Lung (tissue), 12 donors: ENCODE results near the gene ATP11A. TPM values are rescaled to one million over a fixed set of nuclear protein-coding genes. Genes with fewer than 3 reads are reported as not detected.

Source experiments
- ATAC-seq: fragments of 200-7000 bp; cut with Tn5 transposase; one replicate; pipeline ENCODE4 v1.9.1; 2020; ENCODE audit warnings: moderate number of reproducible peaks; ENCODE audit not compliant: insufficient read depth, low FRiP score
- DNase-seq, 3 donors: peaks; one replicate each; pipeline ENCODE4 v3.0.0-alpha.2; 2013 to 2017
- H3K27ac ChIP-seq, 2 donors: one replicate each; pipeline ENCODE4 v1.5.1; 2013; ENCODE audit warnings: mild to moderate bottlenecking in 2 of 2, moderate library complexity in 2 of 2, control low read depth in 1 of 2, inconsistent platforms in 1 of 2, low read depth in 1 of 2, low read length in 1 of 2
- H3K27me3 ChIP-seq, 3 donors: one replicate each; pipeline ENCODE4 v1.5.1; 2013; ENCODE audit warnings: low read length in 2 of 3; ENCODE audit not compliant: control insufficient read depth in 3 of 3, insufficient read depth in 3 of 3
- H3K36me3 ChIP-seq, 4 donors: one replicate each; pipeline ENCODE4 v1.5.1; 2013; ENCODE audit warnings: low read length in 4 of 4, mild to moderate bottlenecking in 1 of 4, moderate library complexity in 1 of 4; ENCODE audit not compliant: control insufficient read depth in 4 of 4, insufficient read depth in 4 of 4
- H3K4me1 ChIP-seq, 5 donors: one replicate each; pipeline ENCODE4 v1.5.1; 2013; ENCODE audit warnings: low read length in 5 of 5, mild to moderate bottlenecking in 2 of 5, moderate library complexity in 1 of 5; ENCODE audit not compliant: control insufficient read depth in 5 of 5, insufficient read depth in 5 of 5
- H3K4me3 ChIP-seq: one replicate; pipeline ENCODE4 v1.5.1; 2013; ENCODE audit warnings: mild to moderate bottlenecking, control low read depth, moderate library complexity
- H3K9ac ChIP-seq, 2 donors: one replicate each; pipeline ENCODE4 v1.5.1; 2013; ENCODE audit warnings: low read length in 2 of 2, control low read depth in 1 of 2; ENCODE audit not compliant: insufficient read depth in 1 of 2
- H3K9me3 ChIP-seq, 4 donors: one replicate each; pipeline ENCODE4 v1.5.1; 2013; ENCODE audit warnings: low read length in 3 of 4, mild to moderate bottlenecking in 1 of 4, moderate library complexity in 1 of 4; ENCODE audit not compliant: control insufficient read depth in 4 of 4, insufficient read depth in 3 of 4
- CTCF ChIP-seq: IDR thresholded peaks from 2 replicates; pipeline ENCODE4 v1.5.1; 2012; ENCODE audit warnings: mild to moderate bottlenecking; ENCODE audit errors: control extremely low read depth, extremely low read depth
- WGBS, 2 donors: extraction: QIAGEN DNeasy Blood & Tissue Kit; methylation state at CpG; one replicate each; pipeline ENCODE4 v1.1.7; 2013; 5-methylcytosine and 5-hydroxymethylcytosine counted together
- polyA plus RNA-seq, 2 donors: library from polyadenylated mRNA; stranded (reverse); fragments of 200-250 nt; gene quantifications; one replicate each; pipeline ENCODE4 v1.2.1, GENCODE V29; 2013
- total RNA-seq, 2 donors: library from RNA; depleted of rRNA in 1 of 2; stranded (reverse); fragments of >200 nt in 1 of 2; gene quantifications; one replicate each; pipeline ENCODE4 v1.2.1, GENCODE V29; 2014 to 2021
- donor health status: control.
- donor health status: control.
- donor health status: Bipolar disorder and iron deficiency.
- donor health status: healthy.
- donor health status: DM: yes; HTN: yes; CAD: no.

The ATP11A gene
- total and polyA plus RNA-seq, 4 donors = 46.3 to 317 (median 162) TPM

DNA sequence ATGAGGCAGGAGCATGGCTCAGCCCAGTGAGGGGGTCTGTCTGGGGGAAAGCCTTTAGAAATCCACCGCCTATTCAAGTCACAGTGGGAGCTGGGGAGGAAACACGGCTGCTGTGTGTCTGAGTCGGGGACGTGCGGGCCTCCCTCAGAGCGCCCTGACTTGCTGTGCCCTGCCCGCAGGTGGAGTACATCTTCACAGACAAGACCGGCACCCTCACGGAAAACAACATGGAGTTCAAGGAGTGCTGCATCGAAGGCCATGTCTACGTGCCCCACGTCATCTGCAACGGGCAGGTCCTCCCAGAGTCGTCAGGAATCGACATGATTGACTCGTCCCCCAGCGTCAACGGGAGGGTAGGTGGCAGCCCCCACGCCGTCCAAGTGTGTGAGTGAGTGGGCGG lies 141.4 kb downstream of the ATP11A start:
- WGBS, 2 donors = 95 to 96% methylated on average over 21 of the region's 21 CpGs
- no peak overlapping the region for H3K9ac ChIP-seq
- TF ChIP-seq CTCF = no peak
- ATAC-seq (no peak), DNase-seq (no peak)
- H3K9me3 ChIP-seq = peaks cover 0 to 3% (median 0%) of the 10 kb centered on the region in 4 donors
- H3K36me3 ChIP-seq = peaks cover 23 to 65% (median 30%) of the 10 kb centered on the region in 4 donors
- H3K4me3 ChIP-seq = no peak overlapping the region
- H3K4me1 ChIP-seq = peaks cover 0 to 6% (median 0%) of the 10 kb centered on the region in 5 donors
- no peak overlapping the region for H3K27ac ChIP-seq
- H3K27me3 ChIP-seq = no peaks in the 10 kb centered on the region

- ATAC-seq (no peak), DNase-seq (no peak)
- H3K9me3 ChIP-seq = peaks cover 0 to 3% (median 0%) of the 10 kb centered on the region in 4 donors
- 92 to 93% methylated on average over 13 of the region's 13 CpGs for WGBS, 2 donors
- TF ChIP-seq CTCF = no peak
- no peaks in the 10 kb centered on the region for H3K27me3 ChIP-seq
- no peak overlapping the region for H3K27ac ChIP-seq
- H3K9ac ChIP-seq = no peak overlapping the region
- H3K4me3 ChIP-seq = no peak overlapping the region
- H3K4me1 ChIP-seq = peaks cover 0 to 6% (median 0%) of the 10 kb centered on the region in 5 donors
- H3K36me3 ChIP-seq = peaks cover 20 to 62% (median 28%) of the 10 kb centered on the region in 4 donors
Measured at GRCh38 chr13:112831801-112832200, 142.0 kb downstream of the ATP11A start.

DNA sequence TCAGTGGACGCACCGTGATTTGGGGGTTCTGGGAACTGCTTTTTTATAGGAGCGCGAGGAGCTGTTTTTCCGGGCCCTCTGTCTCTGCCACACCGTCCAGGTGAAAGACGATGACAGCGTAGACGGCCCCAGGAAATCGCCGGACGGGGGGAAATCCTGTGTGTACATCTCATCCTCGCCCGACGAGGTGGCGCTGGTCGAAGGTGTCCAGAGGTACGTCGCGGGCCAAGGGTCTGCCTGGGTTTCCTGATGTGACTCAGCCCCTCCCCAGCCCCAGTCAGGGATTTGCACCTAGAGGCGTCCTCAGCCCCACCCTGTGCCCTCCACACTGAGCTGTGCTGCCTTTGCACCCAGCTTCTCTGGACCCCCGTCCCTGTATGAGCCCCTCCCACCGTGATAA lies 143.0 kb downstream of the ATP11A start:
- Histone ChIP-seq H3K27ac (no peak overlapping the region), H3K9me3 (peaks cover 0 to 3% (median 0%) of the 10 kb centered on the region in 4 donors), H3K27me3 (no peaks in the 10 kb centered on the region), H3K9ac (no peak overlapping the region), H3K4me1 (peaks cover 0 to 6% (median 0%) of the 10 kb centered on the region in 5 donors), H3K4me3 (no peak overlapping the region), H3K36me3 (peaks cover 20 to 70% (median 29%) of the 10 kb centered on the region in 4 donors)
- DNase-seq (no peak), ATAC-seq (no peak)
- WGBS, 2 donors = 95% methylated on average over 23 of the region's 23 CpGs
- TF ChIP-seq CTCF = no peak

- Histone ChIP-seq H3K27me3 (no peaks in the 10 kb centered on the region), H3K36me3 (peaks cover 18 to 71% (median 27%) of the 10 kb centered on the region in 4 donors), H3K4me3 (no peak overlapping the region), H3K9me3 (peaks cover 0 to 3% (median 0%) of the 10 kb centered on the region in 4 donors), H3K4me1 (peaks cover 0 to 5% (median 0%) of the 10 kb centered on the region in 5 donors), H3K9ac (no peak overlapping the region), H3K27ac (no peak overlapping the region)
- 94 to 96% methylated on average over 25 of the region's 25 CpGs for WGBS, 2 donors
- no peak for TF ChIP-seq CTCF
- DNase-seq = no peak
- ATAC-seq = no peak
Measured at GRCh38 chr13:112833551-112834257, 143.9 kb downstream of the ATP11A start.
